TTC549 (cell line): ENCODE measurements around the gene PRR15.

Experiments used
- FAIRE-seq: peaks from 2 replicates; lab custom pipeline; 2012; peaks lifted over from hg19 to GRCh38; lab: Jason Lieb, UNC

Gene PRR15

GRCh38 chr7:29610086-29610485 lies 46.5 kb downstream of the PRR15 start:
- no peak for FAIRE-seq

GRCh38 chr7:29611941-29612544 lies 48.4 kb downstream of the PRR15 start:
- no peak for FAIRE-seq

GRCh38 chr7:29612596-29612995 lies 49.0 kb downstream of the PRR15 start:
- FAIRE-seq = no peak

GRCh38 chr7:29613100-29613499 lies 49.5 kb downstream of the PRR15 start:
- no peak for FAIRE-seq

- no peak for FAIRE-seq
Observed at GRCh38 chr7:29614229-29614628, 50.6 kb downstream of the PRR15 start.
